ENCODE data around the gene NLGN2.

Gene NLGN2

DNA sequence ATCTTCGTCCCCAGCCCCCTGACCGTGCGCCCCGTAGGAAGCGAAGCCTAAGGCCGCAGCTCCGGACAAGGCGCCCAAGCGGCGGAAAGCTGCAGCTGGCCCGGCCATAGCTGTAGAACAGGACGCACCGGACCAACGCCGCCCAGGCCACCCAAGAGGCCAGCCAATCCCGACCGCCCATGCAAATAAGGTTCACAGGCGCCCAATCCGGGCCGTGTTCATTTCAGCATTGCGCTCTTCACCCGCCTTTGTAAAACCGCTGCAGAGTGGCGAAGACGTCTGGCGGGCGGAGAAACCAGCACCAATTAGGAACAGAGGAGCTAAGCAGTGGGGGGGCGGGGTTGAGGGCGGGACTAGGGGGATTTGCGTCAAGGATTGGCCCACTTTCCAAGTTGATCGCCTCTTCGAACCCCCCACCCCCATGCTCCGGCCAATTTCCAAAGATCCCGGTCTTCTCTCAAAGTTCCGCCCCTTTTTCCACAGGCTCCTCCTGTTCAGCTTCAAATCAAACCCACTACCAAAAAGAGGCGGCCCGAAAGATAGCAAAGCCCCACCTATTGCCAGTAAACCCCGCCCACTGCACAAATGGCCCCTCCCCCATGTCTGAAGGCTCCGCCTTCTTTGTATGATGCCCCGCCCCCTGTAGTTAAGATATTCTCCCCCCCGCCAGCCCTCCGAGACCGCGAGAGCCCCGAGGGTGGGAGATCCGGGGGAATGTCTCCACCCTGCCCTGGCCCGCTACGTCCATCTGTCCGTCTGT, 3.5 kb upstream of the NLGN2 start, which contains the start of gene TMEM256:
Gene TMEM256, minus strand, starts transcription at position 121 of the 760 bp plus-strand sequence. Its CDS starts 13 bp downstream, at position 108.
- peak; percentile 94 for DNase-seq (ENCODE audit: insufficient read length, low spot score)
- peak; percentile 99 for FAIRE-seq
- TF ChIP-seq POU2F2 (IDR thresholded peaks at IDR 0.05; ENCODE audit: low read depth, low read length) (peak; percentile 99), POLR2AphosphoS5 (IDR thresholded peaks at IDR 0.05; ENCODE audit: low read depth, low read length) (peak; percentile 85), SPI1 (IDR thresholded peaks at IDR 0.05; ENCODE audit: low read depth, low read length) (no peak), TAF1 (IDR thresholded peaks at IDR 0.05; ENCODE audit: low read depth, low read length) (peak; percentile 73; the same call in 1 of the 2 replicates), POLR2A (IDR thresholded peaks at IDR 0.05; ENCODE audit: low read depth, low read length) (peak; percentile 77), PAX5 (IDR thresholded peaks at IDR 0.05; ENCODE audit: insufficient read depth, low read length, severe bottlenecking) (no peak)

DNA sequence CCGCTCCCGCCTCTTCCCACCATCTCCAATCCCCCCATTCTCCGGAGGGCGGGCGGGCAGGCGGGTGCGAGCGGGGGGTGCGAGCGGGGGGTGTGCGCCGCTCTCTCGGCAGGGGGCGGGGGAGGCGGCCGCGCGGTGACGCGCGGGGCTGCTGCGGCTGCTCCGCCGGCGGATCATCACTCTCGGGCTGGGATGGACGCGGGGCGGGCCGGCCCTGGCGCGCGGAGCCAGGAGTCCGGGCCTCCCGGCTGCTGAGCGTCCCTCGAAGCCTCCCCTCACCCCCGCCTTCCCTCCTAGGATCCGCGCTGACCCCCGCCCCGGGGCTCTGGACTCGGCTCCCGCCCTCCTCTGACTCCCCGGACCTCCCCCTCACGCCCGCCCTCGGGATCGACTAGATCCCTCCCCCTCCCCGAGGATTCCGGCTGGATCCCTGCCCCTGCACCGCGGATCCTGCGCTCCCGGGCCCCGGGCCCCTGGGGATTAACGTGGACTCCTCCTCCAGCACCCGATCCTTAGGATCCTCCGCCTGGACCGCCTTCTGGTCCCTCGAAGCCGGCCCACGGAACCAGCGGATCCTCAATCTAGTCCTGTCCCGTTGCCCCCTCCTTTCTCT, 2.8 kb upstream of the NLGN2 start:
- TF ChIP-seq SPI1 (IDR thresholded peaks at IDR 0.05; ENCODE audit: low read depth, low read length) = no peak
- no peak for FAIRE-seq
- no peak for DNase-seq (ENCODE audit: insufficient read length, low spot score)

DNA sequence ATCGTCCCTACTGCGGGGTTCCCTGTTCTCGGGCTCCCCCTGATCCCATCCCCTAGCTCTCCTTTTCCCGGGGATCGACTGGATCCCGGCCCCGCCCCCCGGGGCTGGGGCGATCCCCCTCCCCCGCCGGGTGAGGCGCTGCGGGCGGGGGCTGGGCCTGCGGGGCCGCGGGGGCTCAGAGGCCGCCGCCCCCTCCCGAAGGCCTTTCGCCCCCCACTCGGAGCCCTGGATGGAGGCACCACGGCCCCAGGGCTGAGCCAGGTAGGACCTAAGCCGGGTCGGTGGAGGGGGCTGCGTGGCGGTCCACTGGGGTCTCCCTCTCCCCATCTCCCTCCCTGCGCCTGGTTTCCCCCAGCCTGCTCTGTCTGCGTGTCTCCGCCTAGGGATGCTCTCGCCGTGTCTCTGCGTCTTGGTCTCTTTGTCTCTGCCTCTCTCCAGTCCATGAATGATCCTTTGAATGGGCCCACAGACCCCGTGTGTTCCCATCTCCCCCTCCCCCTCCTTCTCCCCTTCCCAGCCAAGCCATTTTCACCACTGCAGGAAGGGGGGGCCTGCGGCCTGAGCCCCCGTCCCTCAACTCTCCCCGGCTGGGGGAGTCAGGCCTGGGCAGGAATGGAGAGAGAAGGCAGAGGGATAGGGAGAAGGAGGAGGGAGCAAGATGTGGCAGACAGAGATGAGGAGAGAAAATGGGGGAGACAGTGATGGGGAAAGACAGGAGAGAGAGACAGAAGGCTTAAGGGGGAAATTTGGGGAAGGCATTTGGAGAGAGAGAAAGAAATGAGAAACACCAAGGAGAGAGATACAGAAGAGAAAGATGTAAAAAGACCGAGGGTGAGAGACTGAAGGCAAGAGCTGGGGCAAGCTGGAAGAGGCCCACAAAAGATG, 2.1 kb upstream of the NLGN2 start:
- no peak for FAIRE-seq
- no peak for TF ChIP-seq POLR2A (IDR thresholded peaks at IDR 0.05; ENCODE audit: low read depth, low read length)
- DNase-seq (ENCODE audit: insufficient read length, low spot score) = no peak

DNA sequence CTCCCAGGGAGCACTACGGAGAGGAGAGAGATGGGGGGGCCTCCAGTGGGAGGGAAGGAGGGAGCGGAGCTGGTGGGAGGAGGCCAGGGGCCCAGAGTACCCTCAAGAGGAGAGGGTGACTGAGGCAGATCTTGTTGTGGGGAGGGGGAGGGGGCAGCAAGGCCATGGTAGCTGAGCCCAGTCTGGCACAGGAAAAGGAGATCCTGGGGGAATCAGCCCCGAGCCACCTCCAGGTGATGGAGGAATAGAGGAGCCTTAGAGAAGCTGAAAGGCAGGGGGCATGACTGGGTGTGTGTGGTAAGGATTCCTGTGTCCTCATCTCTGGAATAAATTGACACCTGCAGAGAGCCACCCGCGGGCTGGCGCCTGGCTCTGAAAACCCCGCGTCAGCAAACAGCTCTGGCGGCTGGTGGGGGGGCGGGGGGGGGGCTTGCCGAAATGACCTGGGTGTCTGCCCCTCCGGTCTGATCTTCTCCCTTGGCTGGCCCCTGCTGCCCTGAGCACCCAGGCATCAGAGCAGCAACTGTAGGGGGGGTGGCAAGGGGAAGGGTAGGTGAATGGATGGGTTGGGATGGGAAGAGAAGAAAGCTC, 1.3 kb upstream of the NLGN2 start:
- TF ChIP-seq PAX5 (IDR thresholded peaks at IDR 0.05; ENCODE audit: insufficient read depth, low read length, severe bottlenecking) (no peak), POLR2AphosphoS5 (IDR thresholded peaks at IDR 0.05; ENCODE audit: low read depth, low read length) (no peak), POU2F2 (IDR thresholded peaks at IDR 0.05; ENCODE audit: low read depth, low read length) (no peak), SPI1 (IDR thresholded peaks at IDR 0.05; ENCODE audit: low read depth, low read length) (no peak), POLR2A (IDR thresholded peaks at IDR 0.05; ENCODE audit: low read depth, low read length) (no peak), TAF1 (IDR thresholded peaks at IDR 0.05; ENCODE audit: low read depth, low read length) (no peak)
- FAIRE-seq (no peak), DNase-seq (ENCODE audit: insufficient read length, low spot score) (no peak)

DNA sequence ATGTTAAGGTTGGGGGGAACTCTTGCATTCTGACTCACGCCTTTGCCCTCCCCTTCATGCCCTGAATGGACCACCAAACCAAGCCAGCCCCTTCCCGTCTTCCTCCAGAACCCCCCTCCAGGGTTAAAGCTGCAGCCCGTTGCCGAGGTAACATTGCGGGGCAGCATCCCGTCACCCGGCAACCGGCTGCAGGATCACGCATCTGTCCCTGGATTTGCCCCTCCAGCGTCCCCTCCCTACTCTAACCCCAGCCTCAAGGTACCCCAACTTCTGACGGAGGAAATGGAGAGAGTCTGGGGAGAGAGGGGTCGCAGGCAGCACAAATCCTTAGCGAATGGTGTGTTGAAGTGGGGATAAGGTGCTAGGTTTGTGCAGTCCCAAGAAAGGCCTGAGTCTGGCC, 563 bp upstream of the NLGN2 start:
- TF ChIP-seq SPI1 (IDR thresholded peaks at IDR 0.05; ENCODE audit: low read depth, low read length) = no peak
- no peak for TF ChIP-seq PAX5 (IDR thresholded peaks at IDR 0.05; ENCODE audit: insufficient read depth, low read length, severe bottlenecking)
- no peak for TF ChIP-seq POLR2AphosphoS5 (IDR thresholded peaks at IDR 0.05; ENCODE audit: low read depth, low read length)
- TF ChIP-seq POU2F2 (IDR thresholded peaks at IDR 0.05; ENCODE audit: low read depth, low read length) = no peak
- no peak for TF ChIP-seq POLR2A (IDR thresholded peaks at IDR 0.05; ENCODE audit: low read depth, low read length)
- TF ChIP-seq TAF1 (IDR thresholded peaks at IDR 0.05; ENCODE audit: low read depth, low read length) = no peak
- FAIRE-seq = no peak
- DNase-seq (ENCODE audit: insufficient read length, low spot score) = no peak

DNA sequence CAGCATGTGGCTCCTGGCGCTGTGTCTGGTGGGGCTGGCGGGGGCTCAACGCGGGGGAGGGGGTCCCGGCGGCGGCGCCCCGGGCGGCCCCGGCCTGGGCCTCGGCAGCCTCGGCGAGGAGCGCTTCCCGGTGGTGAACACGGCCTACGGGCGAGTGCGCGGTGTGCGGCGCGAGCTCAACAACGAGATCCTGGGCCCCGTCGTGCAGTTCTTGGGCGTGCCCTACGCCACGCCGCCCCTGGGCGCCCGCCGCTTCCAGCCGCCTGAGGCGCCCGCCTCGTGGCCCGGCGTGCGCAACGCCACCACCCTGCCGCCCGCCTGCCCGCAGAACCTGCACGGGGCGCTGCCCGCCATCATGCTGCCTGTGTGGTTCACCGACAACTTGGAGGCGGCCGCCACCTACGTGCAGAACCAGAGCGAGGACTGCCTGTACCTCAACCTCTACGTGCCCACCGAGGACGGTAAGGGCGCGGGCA, 645 bp downstream of the NLGN2 start:
- FAIRE-seq (no peak), DNase-seq (ENCODE audit: insufficient read length, low spot score) (no peak)
- TF ChIP-seq POLR2A (IDR thresholded peaks at IDR 0.05; ENCODE audit: low read depth, low read length) = no peak
- no peak for TF ChIP-seq SPI1 (IDR thresholded peaks at IDR 0.05; ENCODE audit: low read depth, low read length)
- no peak for TF ChIP-seq TAF1 (IDR thresholded peaks at IDR 0.05; ENCODE audit: low read depth, low read length)
- TF ChIP-seq POLR2AphosphoS5 (IDR thresholded peaks at IDR 0.05; ENCODE audit: low read depth, low read length) = no peak
- TF ChIP-seq POU2F2 (IDR thresholded peaks at IDR 0.05; ENCODE audit: low read depth, low read length) = no peak
- no peak for TF ChIP-seq PAX5 (IDR thresholded peaks at IDR 0.05; ENCODE audit: insufficient read depth, low read length, severe bottlenecking)

DNA sequence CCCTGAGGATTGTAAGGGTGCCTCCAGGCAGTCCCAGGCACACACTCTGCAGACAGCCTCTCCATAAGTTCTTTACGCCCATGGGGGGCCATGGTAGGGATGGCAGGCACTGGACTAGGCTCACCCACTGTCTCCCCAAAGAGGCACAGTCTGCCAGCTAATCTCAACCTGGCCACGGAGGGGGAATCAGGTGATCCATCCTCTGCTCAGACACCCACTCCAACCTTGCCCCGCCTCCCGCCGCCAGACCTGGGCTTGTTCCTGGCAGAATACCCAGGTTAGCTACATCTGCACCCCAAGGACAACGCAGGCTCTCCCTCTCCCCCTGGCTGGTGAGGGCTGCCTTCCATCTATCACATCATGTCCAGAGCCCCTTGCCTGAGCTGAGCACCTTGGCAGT, 1.2 kb downstream of the NLGN2 start:
- FAIRE-seq = no peak

DNA sequence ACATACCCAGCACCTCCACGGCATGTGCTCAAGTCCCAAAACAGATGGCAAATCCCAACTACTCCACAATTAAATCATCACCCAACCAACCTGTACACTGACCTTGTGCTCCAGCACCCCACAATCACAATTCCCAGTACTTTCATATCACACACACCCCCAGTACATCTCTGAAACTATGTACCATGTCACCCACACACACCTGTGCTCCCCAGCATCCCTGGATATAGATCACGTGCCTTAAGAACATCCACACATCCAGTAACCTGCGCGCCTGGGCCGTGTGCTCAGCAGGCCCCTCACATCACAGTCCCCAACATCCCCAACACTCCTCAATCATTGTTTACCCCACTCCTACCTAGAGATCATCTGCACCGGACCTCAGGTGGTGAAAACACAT, 2.1 kb downstream of the NLGN2 start:
- DNase-seq (ENCODE audit: insufficient read length, low spot score) = no peak
- TF ChIP-seq POLR2A (IDR thresholded peaks at IDR 0.05; ENCODE audit: low read depth, low read length) (no peak), TAF1 (IDR thresholded peaks at IDR 0.05; ENCODE audit: low read depth, low read length) (no peak), PAX5 (IDR thresholded peaks at IDR 0.05; ENCODE audit: insufficient read depth, low read length, severe bottlenecking) (no peak), POLR2AphosphoS5 (IDR thresholded peaks at IDR 0.05; ENCODE audit: low read depth, low read length) (no peak), SPI1 (IDR thresholded peaks at IDR 0.05; ENCODE audit: low read depth, low read length) (no peak), POU2F2 (IDR thresholded peaks at IDR 0.05; ENCODE audit: low read depth, low read length) (no peak)
- no peak for FAIRE-seq

More for the DNA sequence above, 1.2 kb downstream of the NLGN2 start:
- TF ChIP-seq POU2F2 (IDR thresholded peaks at IDR 0.05; ENCODE audit: low read depth, low read length) (no peak), POLR2A (IDR thresholded peaks at IDR 0.05; ENCODE audit: low read depth, low read length) (no peak), POLR2AphosphoS5 (IDR thresholded peaks at IDR 0.05; ENCODE audit: low read depth, low read length) (no peak)
- no peak for DNase-seq (ENCODE audit: insufficient read length, low spot score)
